Uterus (tissue), 2 donors: ENCODE measurements around the gene SNX8.

Experiments
- CTCF ChIP-seq, 4 experiments: fragments of 200-600 bp in 2 of 4; fragments of 450-650 bp in 2 of 4; sonication (generic) in 2 of 4; IDR thresholded peaks; one replicate each; pipeline ENCODE4 v1.5.1; 2016 to 2019; ENCODE audit warnings: antibody characterized with exemption in 4 of 4, mild to moderate bottlenecking in 2 of 4, moderate library complexity in 1 of 4
- POLR2A ChIP-seq, 2 donors: fragments of 450-650 bp; IDR thresholded peaks; one replicate each; pipeline ENCODE4 v1.6.1; 2016; ENCODE audit warnings: antibody characterized with exemption in 2 of 2, mild to moderate bottlenecking in 1 of 2, moderate library complexity in 1 of 2

GRCh38 chr7:2213551-2214215 is 100.6 kb downstream of the SNX8 start:
- TF ChIP-seq POLR2A (IDR thresholded peaks at IDR 0.05) (no peak), CTCF (IDR thresholded peaks at IDR 0.05) (no peak)
